ENCODE measurements around the gene ACYP1.
A peak's percentile ranks its signal among the peaks of the same experiment; 100 is the strongest.

The ACYP1 gene

DNA sequence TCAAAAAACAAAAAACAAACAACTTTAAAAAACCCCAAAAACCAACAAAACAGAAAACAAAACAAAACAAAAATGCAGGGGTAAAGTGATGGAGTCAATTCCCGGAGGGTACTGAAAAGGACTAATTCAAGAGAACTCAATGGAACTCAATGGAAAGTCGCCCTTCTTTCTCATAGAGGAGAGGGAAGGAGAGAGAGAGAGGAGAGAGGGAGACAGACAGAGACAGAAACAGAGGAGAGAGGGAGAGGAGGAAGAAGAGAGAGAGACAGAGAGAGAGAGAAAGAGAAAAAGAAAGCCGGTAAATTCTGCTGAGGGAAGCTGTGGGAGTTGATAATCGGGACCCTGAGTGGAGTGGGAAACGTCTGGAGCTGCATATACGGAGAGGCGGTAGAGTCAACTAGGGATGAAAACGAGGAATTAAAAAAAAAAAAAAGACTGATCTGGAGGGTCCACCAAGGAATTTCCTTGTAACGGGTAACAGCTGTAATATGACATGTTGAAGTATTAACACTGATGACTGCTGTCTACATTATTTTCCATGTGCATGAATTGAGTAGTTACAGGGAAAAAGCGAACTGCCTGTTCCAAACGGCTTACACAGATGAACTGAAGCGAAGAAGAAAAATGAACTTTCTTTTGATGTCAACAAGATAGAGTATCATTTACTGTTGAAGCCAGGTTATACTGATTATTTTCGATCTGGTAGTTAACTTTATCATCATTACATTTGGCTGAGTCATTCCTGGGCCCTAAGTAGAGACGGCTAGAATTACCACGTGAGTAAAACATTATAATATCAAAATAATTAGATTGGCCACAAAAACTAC lies 4.7 kb upstream of the ACYP1 start:
- TF ChIP-seq ZFX (IDR thresholded peaks at IDR 0.05; ENCODE audit: borderline replicate concordance) (no peak), CTCF (IDR thresholded peaks at IDR 0.05) (no peak)
- peak overlapping the region; percentile 93 for H3K27ac ChIP-seq

GRCh38 chr14:75067765-75068164 lies 3.9 kb upstream of the ACYP1 start:
- H3K27ac ChIP-seq, result peak overlapping the region; percentile 93; the same call in 1 of the 2 replicates

DNA sequence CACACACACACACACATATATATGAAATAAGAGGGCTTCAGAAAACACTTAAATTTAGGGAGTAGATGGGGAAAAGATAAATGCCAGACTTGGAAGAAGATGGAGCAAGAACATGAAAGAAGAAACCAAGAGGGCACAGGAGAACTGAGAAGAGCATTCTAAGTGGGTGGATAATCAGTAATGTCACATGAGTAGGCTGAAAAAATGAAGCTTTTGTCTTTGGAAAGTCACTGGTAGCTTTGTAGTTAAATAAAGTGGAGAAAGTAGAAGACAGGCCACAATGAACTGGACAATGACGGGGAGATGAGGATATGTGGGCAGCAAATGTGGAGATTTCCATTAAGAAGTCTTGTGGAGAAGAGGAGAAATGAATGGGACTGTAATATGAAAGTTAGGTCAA lies 3.4 kb upstream of the ACYP1 start:
- H3K27ac ChIP-seq, result no peak overlapping the region
- TF ChIP-seq ZFX (IDR thresholded peaks at IDR 0.05; ENCODE audit: borderline replicate concordance), result no peak
- no peak for TF ChIP-seq CTCF (IDR thresholded peaks at IDR 0.05)

GRCh38 chr14:75066691-75067090 lies 2.9 kb upstream of the ACYP1 start:
- TF ChIP-seq ZFX (IDR thresholded peaks at IDR 0.05; ENCODE audit: borderline replicate concordance) (no peak), CTCF (IDR thresholded peaks at IDR 0.05) (no peak)
- no peak overlapping the region for H3K27ac ChIP-seq

GRCh38 chr14:75064205-75064567 lies 362 bp upstream of the ACYP1 start:
- TF ChIP-seq CTCF (IDR thresholded peaks at IDR 0.05) (no peak), ZFX (IDR thresholded peaks at IDR 0.05; ENCODE audit: borderline replicate concordance) (no peak)
- peak overlapping the region; percentile 70 for H3K27ac ChIP-seq

DNA sequence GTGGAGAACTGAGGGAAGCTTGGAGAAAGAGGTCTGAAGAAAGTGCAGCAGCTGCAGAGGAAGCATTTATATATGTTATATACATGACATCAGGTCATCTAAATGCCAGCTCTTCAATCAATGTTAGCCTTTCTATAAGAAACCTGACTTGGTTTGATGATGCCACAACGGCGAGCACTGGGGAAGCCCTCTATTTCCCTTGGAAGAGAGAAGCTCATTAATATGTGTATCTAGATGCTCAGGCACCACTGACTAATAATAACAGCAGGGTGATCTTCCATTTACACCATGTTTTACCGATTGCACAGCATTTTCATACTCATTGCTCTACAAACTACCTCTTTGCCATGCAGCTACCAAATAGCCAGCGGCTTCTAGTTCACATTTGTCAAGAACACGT lies 811 bp downstream of the ACYP1 start:
- TF ChIP-seq CTCF (IDR thresholded peaks at IDR 0.05), result no peak
- no peak for TF ChIP-seq ZFX (IDR thresholded peaks at IDR 0.05; ENCODE audit: borderline replicate concordance)

GRCh38 chr14:75060420-75060819 lies 3.4 kb downstream of the ACYP1 start:
- no peak overlapping the region for H3K27ac ChIP-seq
- TF ChIP-seq CTCF (IDR thresholded peaks at IDR 0.05) (no peak), ZFX (IDR thresholded peaks at IDR 0.05; ENCODE audit: borderline replicate concordance) (no peak)

More for the DNA sequence above, 811 bp downstream of the ACYP1 start:
- H3K27ac ChIP-seq, result peak overlapping the region; percentile 70

GRCh38 chr14:75059642-75060041 lies 4.2 kb downstream of the ACYP1 start:
- H3K27ac ChIP-seq, result no peak overlapping the region
- TF ChIP-seq CTCF (IDR thresholded peaks at IDR 0.05), result no peak
- no peak for TF ChIP-seq ZFX (IDR thresholded peaks at IDR 0.05; ENCODE audit: borderline replicate concordance)
